HG03571 (cell line): ENCODE results near the gene TEX11.
"Not testable (repeated sequence)": the region's sequence is repeated elsewhere in the genome, so short reads cannot be mapped to it uniquely, and the experiment has no call there.

ENCODE experiments used
- ATAC-seq: cut with Tn5 transposase; IDR thresholded peaks from one replicate; pipeline ENCODE4 v1.9.1; 2021; ENCODE audit not compliant: unreplicated experiment

The TEX11 gene

DNA sequence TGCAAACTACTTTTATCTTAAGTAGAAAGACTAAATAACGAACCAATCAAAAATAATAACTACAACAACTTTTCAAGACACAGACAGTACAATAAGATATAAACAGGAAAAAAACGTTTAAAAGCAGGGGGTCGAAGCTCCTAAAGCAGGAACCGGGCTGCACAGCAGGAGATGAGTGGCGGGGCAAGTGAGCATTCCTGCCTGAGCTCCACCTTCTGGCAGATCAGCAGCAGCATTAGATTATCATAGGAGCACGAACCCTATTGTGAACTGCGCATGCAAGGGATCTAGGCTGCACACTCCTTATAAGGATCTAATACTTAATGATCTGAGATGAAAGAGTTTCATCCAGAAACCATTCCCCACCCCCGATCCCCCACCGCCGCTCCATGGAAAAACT is 146.2 kb downstream of the TEX11 start:
- ATAC-seq = no peak

DNA sequence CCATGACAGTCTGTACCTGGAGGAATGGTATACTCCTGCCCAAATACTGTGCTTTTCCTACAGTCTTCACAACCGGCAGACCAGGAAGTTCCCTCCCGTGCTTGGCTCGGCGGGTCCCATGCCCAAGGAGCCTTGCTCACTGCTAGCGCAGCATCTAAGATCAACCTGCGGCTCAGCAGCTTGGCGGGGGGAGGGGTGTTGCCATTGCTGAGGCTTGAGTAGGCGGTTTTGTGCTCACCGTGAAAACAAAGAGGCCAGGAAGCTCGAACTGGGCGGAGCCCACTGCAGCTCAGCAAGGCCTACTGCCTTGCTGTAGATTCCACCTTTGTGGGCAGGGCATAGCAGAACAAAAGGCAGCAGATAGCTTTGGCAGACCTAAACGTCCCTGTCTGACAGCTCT is 152.7 kb downstream of the TEX11 start:
- ATAC-seq = no peak

- no peak for ATAC-seq
Measured at GRCh38 chrX:70754169-70754848, 154.2 kb downstream of the TEX11 start.

GRCh38 chrX:70733774-70734173 is 174.7 kb downstream of the TEX11 start:
- ATAC-seq = not testable (repeated sequence)

- not testable (repeated sequence) for ATAC-seq
Measured at GRCh38 chrX:70727961-70728360, 180.6 kb downstream of the TEX11 start.

DNA sequence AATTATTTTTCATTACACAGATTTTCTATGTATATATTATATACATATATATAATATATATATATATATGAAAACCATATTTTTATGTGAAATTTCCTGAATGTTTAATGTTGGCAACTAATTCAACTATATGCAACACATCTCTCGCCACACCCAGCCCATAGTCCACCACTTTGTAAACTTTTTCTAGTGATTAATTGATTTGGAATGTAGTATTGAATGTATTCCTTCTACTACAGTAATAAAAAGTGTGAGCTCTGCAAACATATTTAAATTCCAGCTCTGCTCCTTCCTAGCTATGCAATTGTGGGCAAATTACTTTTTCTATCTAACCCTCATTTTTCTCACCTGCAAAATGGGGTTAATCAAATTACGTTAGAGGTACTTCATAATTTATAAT is 187.8 kb downstream of the TEX11 start:
- no peak for ATAC-seq

DNA sequence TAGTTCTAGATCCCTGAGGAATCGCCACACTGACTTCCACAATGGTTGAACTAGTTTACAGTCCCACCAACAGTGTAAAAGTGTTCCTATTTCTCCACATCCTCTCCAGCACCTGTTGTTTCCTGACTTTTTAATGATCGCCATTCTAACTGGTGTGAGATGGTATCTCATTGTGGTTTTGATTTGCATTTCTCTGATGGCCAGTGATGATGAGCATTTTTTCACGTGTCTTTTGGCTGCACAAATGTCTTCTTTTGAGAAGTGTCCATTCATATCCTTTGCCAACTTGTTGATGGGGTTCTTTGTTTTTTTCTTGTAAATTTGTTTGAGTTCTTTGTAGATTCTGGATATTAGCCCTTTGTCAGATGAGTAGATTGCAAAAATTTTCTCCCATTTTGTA is 197.2 kb downstream of the TEX11 start:
- ATAC-seq = not testable (repeated sequence)

- no peak for ATAC-seq
Measured at GRCh38 chrX:70694339-70695122, 214.0 kb downstream of the TEX11 start.

DNA sequence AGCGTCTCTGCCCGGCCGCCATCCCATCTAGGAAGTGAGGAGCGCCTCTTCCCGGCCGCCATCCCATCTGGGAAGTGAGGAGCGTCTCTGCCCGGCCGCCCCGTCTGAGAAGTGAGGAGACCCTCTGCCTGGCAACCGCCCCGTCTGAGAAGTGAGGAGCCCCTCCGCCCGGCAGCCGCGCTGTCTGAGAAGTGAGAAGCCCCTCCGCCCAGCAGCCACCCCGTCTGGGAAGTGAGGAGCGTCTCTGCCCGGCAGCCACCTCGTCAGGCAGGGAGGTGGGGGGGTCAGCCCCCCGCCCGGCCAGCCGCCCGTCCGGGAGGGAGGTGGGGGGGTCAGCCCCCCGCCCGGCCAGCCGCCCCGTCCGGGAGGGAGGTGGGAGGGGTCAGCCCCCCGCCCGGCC is 229.1 kb downstream of the TEX11 start:
- ATAC-seq = not testable (repeated sequence)

DNA sequence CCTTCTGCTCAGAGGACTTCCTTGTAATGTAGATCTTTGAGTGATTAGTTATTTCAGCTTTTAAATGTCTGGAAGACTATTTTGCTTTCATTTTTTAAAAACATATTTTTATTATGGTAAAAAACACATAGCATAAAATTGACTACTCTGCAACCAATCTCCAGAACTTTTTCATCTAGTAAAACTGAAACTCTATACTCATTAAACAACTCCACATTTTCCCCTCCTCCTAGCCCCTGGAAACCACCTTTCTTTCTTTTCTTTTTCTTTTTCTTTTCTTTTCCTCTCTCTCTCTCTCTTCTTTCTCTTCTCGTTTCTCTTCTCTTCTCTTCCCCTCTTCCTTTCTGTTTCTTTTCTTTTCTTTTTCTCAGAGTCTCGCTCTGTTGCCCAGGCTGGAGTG is 233.2 kb downstream of the TEX11 start:
- ATAC-seq = no peak

- no peak for ATAC-seq
Measured at GRCh38 chrX:70672326-70672725, 236.2 kb downstream of the TEX11 start.

GRCh38 chrX:70669120-70669519 is 239.4 kb downstream of the TEX11 start:
- no peak for ATAC-seq

DNA sequence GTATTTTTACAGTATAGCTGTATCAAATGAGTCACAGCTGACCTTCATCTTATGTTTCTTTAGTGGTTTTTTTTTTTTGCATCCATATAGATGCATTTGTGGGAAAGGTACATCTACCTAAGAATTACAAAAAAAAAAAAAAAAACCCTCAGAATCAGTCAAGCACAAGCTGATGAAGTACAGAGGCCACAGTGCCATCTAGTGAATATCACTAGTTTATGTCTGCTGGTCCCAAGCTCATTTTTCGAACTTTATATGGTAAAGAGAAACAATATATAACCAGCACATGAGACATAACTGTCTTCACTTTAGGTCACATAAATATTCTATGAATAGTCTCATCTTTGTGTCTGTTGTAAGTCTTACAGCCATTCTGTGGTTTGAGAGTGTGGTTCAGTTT is 243.8 kb downstream of the TEX11 start:
- no peak for ATAC-seq

GRCh38 chrX:70661124-70661523 is 247.4 kb downstream of the TEX11 start:
- not testable (repeated sequence) for ATAC-seq

DNA sequence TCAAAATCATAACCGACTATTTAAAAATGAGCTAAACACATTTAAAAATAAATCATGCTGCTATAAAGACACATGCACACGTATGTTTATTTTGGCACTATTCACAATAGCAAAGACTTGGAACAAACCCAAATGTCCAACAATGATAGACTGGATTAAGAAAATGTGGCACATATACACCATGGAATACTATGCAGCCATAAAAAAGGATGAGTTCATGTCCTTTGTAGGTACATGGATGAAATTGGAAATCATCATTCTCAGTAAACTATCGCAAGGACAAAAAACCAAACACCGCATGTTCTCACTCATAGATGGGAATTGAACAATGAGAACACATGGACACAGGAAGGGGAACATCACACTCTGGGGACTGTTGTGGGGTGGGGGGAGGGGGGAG is 251.0 kb downstream of the TEX11 start:
- not testable (repeated sequence) for ATAC-seq

GRCh38 chrX:70656304-70656703 is 252.2 kb downstream of the TEX11 start:
- no peak for ATAC-seq

GRCh38 chrX:70647910-70648309 is 260.6 kb downstream of the TEX11 start:
- ATAC-seq = not testable (repeated sequence)

- ATAC-seq = no peak
Measured at GRCh38 chrX:70636218-70636617, 272.3 kb downstream of the TEX11 start.

- no peak for ATAC-seq
Measured at GRCh38 chrX:70635669-70636068, 272.8 kb downstream of the TEX11 start.

- no peak for ATAC-seq
Measured at GRCh38 chrX:70635227-70635626, 273.3 kb downstream of the TEX11 start.

DNA sequence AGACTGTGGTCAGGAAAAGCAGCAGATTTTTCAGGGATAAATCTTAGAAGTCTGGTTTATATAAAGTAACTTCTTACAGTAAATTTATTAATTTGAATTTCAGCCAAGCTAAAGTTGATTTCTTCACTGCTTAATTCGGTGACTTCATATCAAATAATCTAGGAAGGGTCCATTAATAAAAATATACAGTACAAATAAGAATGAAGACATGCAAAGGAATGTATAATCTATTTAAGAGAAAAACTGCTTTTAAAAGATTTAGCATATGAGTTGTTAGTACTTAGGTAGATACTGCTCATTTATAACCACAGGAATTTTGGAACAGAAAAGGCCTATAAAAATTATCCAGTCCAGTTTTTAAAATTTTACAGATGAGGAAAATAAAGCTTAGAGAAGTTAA is 286.8 kb downstream of the TEX11 start:
- no peak for ATAC-seq

GRCh38 chrX:70618467-70618866 is 290.0 kb downstream of the TEX11 start:
- no peak for ATAC-seq
